Measurements from ENCODE around the gene FAM193B.
A peak's percentile ranks its signal among the peaks of the same experiment; 100 is the strongest.
"Not testable (repeated sequence)": the region's sequence is repeated elsewhere in the genome, so short reads cannot be mapped to it uniquely, and the experiment has no call there.

Gene FAM193B

GRCh38 chr5:177576169-177576568 lies 21.8 kb upstream of the FAM193B start:
- no peak for DNase-seq (ENCODE audit: low read depth)

DNA sequence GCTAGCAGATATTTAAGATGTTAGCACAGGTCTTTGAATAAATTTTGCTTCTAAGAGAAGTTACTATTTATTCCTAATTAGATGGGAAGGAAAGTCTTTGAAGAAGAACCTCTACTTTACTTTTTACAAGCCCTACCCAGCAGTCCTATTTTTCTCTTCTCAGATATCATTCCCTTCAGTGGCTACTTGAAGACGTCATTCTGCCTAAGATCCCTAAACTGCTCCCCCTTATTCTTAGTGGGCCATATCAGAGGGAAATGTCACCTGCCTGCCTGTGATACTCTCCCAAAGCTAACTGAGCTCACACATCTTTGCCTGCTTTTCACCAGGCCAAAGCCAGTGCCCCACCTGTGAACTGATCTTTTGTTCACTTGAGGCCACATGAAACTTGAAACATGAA lies 21.1 kb upstream of the FAM193B start:
- DNase-seq (ENCODE audit: low read depth) = no peak

- no peak for DNase-seq (ENCODE audit: low read depth)
These were observed 15.5 kb upstream of the FAM193B start for GRCh38 chr5:177569894-177570293.

DNA sequence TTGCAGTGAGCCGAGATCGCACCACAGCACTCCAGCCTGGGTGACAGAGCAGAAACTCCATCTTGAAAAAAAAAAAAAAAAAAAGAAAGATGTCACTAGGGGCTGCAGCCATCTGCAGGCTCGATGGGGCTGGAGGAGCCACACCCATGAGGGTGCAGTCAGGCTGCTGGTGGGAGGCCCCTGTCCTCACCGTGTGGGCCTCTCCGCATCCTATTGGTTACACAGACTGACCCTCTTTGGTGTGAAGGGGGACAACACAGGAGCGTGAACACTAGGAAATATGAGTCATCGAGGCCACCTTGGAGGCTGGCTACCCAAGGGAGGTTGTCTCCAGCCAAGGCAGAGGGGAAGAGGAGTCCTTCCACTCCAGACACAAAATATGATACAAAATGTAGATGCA lies 14.0 kb upstream of the FAM193B start:
- no peak for DNase-seq (ENCODE audit: low read depth)

DNA sequence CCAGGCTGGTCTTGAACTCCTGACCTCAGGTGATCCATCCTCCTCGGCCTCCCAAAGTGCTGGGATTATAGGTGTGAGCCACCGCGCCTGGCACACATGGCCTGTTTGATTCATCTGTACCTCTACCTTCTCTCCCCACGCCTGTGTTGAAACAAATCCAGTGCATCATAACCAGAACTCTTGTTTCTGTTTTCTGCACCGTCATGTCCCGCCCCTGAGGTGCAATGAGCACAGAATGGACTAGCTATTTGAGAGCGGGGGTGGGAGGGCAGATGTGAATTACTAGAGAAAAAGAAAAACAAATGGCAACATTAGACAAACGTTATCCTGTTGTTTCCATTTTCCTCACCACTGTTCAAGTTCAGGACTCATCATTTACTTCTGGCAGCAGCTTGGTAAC lies 10.7 kb upstream of the FAM193B start:
- no peak for DNase-seq (ENCODE audit: low read depth)

GRCh38 chr5:177559446-177559941 lies 5.1 kb upstream of the FAM193B start:
- not testable (repeated sequence) for DNase-seq (ENCODE audit: low read depth)

DNA sequence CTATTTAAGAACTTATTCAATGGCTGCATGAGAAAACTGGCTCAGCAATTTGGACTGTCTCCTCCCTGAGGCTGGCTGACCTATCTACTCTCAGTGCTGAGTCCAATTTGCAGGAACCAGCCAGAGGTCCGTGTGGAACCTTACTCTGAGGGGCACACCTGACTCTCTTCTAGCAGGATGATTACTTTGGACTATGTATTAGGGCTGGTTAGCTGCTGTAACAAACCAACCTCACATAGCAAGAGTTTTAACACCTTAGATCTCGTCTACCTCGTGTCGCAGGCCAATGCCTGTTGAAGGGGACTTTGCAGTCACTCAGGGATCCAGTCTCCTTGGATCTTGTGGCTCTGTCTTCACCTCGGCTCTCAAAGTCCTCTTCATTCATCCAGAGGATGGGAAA lies 3.4 kb upstream of the FAM193B start:
- DNase-seq (ENCODE audit: low read depth) = no peak

- no peak for DNase-seq (ENCODE audit: low read depth)
These were observed 2.8 kb upstream of the FAM193B start for GRCh38 chr5:177557041-177557647.

DNA sequence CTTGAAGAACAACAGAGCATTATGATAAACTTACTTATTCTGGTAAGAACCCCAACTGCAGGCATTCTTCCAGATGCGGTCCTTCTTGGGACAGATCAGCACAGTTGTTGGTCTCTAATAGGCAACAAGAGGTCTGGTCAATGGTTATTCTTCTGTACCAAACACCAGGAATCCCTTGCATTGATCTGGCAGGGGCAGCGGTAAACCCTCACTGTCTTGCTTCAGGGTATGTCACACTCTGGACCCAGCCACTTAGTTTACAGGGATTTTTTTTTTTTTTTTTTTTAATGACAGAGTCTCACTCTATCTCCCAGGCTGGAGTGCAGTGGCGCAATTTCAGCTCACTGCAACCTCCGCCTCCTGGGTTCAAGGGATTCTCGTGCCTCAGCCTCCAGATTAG lies 1.3 kb upstream of the FAM193B start:
- no peak for DNase-seq (ENCODE audit: low read depth)

- no peak for DNase-seq (ENCODE audit: low read depth)
These were observed 865 bp upstream of the FAM193B start for GRCh38 chr5:177555228-177555627.

GRCh38 chr5:177553671-177554429 lies 513 bp downstream of the FAM193B start:
- peak; percentile 30 for DNase-seq (ENCODE audit: low read depth)

DNA sequence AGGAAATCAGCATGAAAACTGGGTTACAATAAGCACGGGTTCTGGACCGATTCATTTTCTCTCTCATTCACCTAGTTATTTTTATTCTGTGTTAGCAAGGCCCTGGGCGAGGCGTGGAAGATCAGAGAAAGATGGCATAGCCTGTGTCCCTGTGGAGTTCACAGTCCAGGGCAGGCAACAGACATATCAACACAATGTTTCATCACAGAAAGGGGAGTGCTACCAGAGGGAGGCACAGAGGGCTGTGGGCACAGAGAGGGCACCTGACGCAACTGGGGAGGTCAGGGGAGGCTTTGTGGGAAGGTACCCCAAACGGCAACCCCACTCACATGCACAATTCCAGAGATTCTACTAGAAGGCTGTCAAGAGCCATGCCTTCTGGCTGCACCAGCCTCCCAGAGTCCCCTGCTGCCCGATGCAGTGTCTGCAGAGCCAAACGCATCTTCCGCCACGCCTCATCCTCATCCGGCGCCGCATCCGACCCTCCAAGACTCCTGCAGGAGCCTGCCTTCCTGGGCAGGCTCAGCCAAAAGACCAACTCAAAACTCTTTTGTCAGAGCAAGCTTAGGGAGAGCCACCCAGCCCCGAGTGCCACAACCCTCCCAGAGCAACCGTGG lies 1.4 kb downstream of the FAM193B start:
- no peak for DNase-seq (ENCODE audit: low read depth)

- DNase-seq (ENCODE audit: low read depth) = no peak
These were observed 4.2 kb downstream of the FAM193B start for GRCh38 chr5:177550122-177550521.

GRCh38 chr5:177548495-177548894 lies 5.9 kb downstream of the FAM193B start:
- DNase-seq (ENCODE audit: low read depth) = no peak

GRCh38 chr5:177547736-177548135 lies 6.6 kb downstream of the FAM193B start:
- DNase-seq (ENCODE audit: low read depth) = no peak

GRCh38 chr5:177546258-177546741 lies 8.1 kb downstream of the FAM193B start:
- DNase-seq (ENCODE audit: low read depth) = no peak

DNA sequence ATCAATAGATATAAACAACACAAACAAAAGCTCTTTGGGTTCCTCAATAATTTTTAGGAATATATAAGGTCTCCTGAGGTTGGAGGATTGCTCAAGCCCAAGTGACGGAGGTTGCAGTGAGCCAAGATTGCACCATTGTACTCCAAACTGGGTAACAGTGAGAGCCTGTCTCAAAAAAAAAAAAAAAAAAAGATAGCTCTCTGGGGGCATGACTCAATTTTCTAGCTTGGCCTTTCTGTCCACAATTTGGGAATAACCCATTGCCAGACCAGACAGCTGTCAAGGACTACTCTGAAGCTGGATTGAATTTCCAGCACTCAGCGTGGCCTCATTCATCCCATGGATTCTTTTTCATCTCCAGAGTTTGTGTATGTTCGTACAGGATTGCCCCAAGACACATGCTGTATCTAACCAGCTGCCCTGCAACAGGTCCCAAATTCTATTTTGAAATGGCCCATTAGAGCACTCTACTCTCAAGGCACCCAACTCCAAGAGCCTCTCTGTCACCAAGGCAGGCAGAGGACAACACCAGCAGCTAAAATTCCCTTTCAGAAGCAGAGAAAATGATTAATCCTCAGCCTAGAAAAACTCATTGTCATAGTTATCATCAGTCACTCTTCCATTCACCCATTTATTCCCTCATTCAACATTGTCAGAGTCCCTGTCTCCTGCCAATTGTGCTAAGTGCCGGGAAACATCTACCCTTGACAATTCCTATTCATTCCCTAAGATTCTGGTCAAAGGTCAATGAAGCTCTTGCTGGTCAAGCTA lies 8.7 kb downstream of the FAM193B start:
- DNase-seq (ENCODE audit: low read depth) = no peak

DNA sequence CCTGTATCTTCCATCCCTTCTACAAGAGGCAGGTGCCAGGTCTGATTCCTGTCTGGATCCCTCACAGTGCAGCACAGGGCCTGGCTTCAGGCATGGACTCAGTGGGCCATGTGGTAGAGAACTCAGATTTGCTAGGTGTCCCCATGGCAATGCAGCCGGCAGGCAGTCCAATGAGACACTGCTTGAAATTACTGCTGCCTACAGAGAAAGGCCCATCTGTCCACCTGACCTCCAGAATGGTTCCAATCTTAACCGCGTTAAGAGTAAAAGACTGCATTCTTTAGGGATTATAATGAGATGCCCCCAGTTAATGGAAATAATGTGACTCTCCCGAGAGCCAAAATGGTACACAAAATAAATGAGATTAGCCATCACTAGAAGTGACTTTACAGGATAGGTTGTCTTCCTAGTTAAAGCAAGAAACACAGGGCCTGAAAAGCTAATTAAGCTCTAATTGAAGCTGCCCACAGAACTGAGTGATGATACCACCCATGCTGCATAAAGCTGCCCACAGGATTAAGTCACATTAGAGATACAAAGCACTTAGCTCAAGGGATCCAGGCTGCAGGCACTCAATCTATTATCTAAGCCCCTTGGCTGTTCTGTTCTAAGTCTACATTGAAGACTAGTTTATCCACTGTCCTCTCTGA lies 11.4 kb downstream of the FAM193B start:
- no peak for DNase-seq (ENCODE audit: low read depth)

DNA sequence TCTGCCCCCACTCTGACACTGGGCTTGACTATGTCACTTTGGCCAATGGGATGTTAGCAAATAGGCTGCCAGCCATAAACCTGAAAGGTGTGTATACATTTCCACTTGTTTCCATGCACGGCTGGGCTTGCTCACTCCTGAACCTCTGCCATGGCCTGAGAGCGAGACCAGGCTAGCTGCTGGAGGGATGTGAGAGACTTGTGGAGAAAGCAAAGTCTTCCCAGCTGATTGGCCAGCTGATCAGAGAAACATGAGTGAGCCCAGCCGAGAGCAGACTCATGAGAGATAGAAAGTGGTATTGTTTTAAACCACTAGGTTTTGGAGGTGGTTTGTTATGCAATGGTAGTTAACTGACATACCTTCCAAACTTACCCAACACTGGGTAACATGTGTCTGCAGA lies 13.9 kb downstream of the FAM193B start:
- DNase-seq (ENCODE audit: low read depth) = no peak

DNA sequence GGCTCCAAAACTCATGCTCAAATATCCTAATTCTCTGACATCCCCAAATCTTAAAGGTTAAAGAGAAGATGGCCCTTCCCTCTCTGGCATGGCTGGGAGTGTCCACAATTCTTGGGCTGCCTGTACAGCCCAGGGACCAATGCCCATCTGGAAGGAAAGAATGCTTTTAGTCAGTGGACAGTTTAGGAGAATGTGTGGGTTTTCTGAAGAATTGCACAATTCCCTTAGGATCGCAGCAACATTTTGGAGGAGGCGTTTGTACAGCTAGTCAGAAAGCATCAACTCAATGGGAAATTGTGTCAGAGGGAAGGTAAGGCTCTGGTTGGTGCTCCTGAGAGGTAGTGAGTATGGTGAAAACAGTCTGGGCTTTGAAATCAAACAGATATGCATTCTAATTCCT lies 15.0 kb downstream of the FAM193B start:
- no peak for DNase-seq (ENCODE audit: low read depth)

GRCh38 chr5:177538876-177539275 lies 15.5 kb downstream of the FAM193B start:
- DNase-seq (ENCODE audit: low read depth) = no peak
